Kasumi-1 (cell line): ENCODE measurements around the gene SPA17.

Experiments used
- DNase-seq, 2 experiments: peaks; one replicate each; lab custom pipeline; 2025; lab: John Stamatoyannopoulos, UW

The SPA17 gene

GRCh38 chr11:124673333-124674167 lies at the start of gene SPA17, which contains the start of gene SIAE:
Gene SPA17, plus strand, starts transcription at chr11:124673904. Its CDS starts 1,361 bp downstream, at chr11:124675265.
Gene SIAE, minus strand, starts transcription at chr11:124673739. Its CDS starts 31 bp downstream, at chr11:124673708.
- peak; percentile 86 to 88 for DNase-seq

- DNase-seq, result no peak
Measured at GRCh38 chr11:124625504-124626168, 48.1 kb upstream of the SPA17 start.

GRCh38 chr11:124627546-124627945 lies 46.2 kb upstream of the SPA17 start:
- DNase-seq, result no peak

- no peak for DNase-seq
Measured at GRCh38 chr11:124629961-124630360, 43.7 kb upstream of the SPA17 start.

- DNase-seq, result peak; percentile 46 to 62
Measured at GRCh38 chr11:124633355-124633754, 40.3 kb upstream of the SPA17 start.

GRCh38 chr11:124635932-124636331 lies 37.8 kb upstream of the SPA17 start:
- no peak for DNase-seq

- no peak for DNase-seq
Measured at GRCh38 chr11:124638500-124638899, 35.2 kb upstream of the SPA17 start.

- DNase-seq, result no peak
Measured at GRCh38 chr11:124639186-124639585, 34.5 kb upstream of the SPA17 start.

- DNase-seq, result no peak
Measured at GRCh38 chr11:124640666-124641065, 33.0 kb upstream of the SPA17 start.

GRCh38 chr11:124642628-124643027 lies 31.1 kb upstream of the SPA17 start:
- DNase-seq, result no peak

- DNase-seq, result no peak
Measured at GRCh38 chr11:124643042-124643604, 30.6 kb upstream of the SPA17 start.

- DNase-seq, result peak in 1 of 2 experiments; percentile 10
Measured at GRCh38 chr11:124643605-124644425, 29.9 kb upstream of the SPA17 start.

GRCh38 chr11:124644426-124645280 lies 29.1 kb upstream of the SPA17 start:
- DNase-seq, result peak; percentile 72 to 84

GRCh38 chr11:124646148-124646547 lies 27.6 kb upstream of the SPA17 start:
- peak; percentile 22 to 70 for DNase-seq

- DNase-seq, result no peak
Measured at GRCh38 chr11:124648610-124649009, 25.1 kb upstream of the SPA17 start.

GRCh38 chr11:124656774-124657630 lies 16.7 kb upstream of the SPA17 start:
- no peak for DNase-seq

- DNase-seq, result no peak
Measured at GRCh38 chr11:124657904-124658303, 15.8 kb upstream of the SPA17 start.

- no peak for DNase-seq
Measured at GRCh38 chr11:124658501-124658900, 15.2 kb upstream of the SPA17 start.

GRCh38 chr11:124658986-124659385 lies 14.7 kb upstream of the SPA17 start:
- no peak for DNase-seq

- no peak for DNase-seq
Measured at GRCh38 chr11:124661553-124661952, 12.2 kb upstream of the SPA17 start.
